Activated CD8-positive, alpha-beta memory T cell treated with anti-CD3 and anti-CD28 coated beads for 1 hour (primary cell): ENCODE data around the gene C2orf81.
"Not testable (repeated sequence)": the region's sequence is repeated elsewhere in the genome, so short reads cannot be mapped to it uniquely, and the experiment has no call there.

ENCODE experiments used
- DNase-seq, 2 donors: peaks; one replicate each; pipeline ENCODE4 v3.0.0-alpha.2; 2020; ENCODE audit warnings: low read depth in 1 of 2; ENCODE audit errors: extremely low read depth in 1 of 2

The C2orf81 gene

GRCh38 chr2:74444498-74445318 lies 23.3 kb upstream of the C2orf81 start:
- DNase-seq, result no peak

DNA sequence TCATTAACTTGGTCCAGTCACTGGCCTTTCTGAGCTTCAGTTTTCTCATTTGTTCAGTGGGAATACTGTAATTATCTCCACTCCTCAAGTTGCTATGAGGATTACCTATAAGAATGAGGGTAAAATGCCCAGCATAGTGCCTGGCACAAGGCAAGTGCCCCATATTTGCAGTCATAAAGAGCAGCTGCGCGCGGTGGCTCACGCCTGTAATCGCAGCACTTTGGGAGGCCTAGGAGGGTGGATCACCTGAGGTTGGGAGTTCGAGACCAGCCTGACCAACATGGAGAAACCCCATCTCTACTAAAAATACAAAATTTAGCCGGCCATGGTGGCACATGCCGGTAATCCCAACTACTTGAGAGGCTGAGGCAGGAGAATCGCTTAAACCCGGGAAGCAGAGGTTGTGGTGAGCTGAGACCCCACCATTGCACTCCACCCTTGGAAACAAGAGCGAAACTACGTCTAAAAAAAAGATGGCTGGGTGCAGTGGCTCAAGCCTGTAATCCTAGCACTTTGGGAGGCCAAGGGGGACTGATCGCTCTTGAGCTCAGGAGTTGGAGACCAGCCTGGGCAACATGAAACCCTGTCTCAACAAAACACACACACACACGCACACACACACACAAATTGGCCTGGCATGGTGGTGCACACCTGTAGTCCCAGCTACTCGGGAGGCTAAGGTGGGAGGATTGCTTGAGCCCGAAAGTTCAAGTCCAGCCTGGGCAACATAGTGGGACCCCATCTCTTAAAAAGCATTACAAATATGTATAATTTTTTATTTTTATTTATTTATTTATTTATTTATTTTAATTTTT lies 21.3 kb upstream of the C2orf81 start:
- not testable (repeated sequence) for DNase-seq

GRCh38 chr2:74441690-74442482 lies 20.5 kb upstream of the C2orf81 start, which contains the start of gene RTKN:
Gene RTKN, minus strand, starts transcription at chr2:74441937. Its CDS starts 121 bp downstream, at chr2:74441816.
- DNase-seq, result no peak

DNA sequence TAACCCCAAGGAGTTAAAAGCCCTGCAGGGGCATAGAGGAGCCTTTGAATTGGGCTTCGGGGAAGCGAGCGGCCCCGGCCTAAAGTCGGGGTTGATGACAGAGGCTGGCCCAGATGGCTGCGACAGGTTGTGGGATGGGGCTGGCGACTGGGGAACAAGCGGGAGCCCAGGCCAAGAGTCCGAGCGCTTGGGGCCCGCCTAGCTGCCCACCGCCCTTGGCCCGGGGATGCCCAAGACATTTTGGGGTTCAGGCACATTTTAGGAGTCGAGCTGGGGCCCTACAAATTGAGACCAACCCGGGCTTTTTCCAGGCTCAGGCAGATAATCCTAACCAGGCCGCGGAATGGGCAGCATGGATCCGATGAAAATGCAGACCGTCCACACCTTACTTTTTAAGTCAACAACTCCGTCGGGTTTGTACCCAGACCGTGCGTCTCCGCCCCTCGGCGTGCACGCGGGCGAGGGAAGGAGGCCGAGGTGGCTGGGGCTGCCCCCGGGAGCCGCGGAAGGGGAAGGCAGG lies 19.8 kb upstream of the C2orf81 start:
- DNase-seq, result no peak

GRCh38 chr2:74440378-74441169 lies 19.2 kb upstream of the C2orf81 start:
- DNase-seq, result no peak

GRCh38 chr2:74439803-74440377 lies 18.5 kb upstream of the C2orf81 start:
- DNase-seq, result no peak

DNA sequence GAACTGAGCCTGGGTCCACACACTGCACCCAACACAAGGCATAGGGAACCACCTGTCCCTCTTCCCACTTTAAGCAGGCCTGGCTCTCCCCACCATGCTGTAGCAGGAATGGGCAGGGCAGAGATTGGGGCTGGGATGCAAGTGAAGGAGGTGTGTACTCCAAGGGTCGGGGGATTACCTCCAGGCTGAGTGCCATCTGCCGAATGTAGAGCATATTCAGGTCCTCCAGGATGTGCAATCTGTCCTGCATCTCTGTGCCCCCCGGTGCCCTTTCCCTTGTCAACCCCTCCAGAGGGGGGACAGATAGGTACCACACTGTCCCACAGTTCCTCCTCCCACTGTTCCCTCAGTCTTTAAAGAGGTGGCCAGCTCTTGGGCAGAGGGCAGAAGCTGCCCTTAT lies 18.0 kb upstream of the C2orf81 start:
- DNase-seq, result no peak

DNA sequence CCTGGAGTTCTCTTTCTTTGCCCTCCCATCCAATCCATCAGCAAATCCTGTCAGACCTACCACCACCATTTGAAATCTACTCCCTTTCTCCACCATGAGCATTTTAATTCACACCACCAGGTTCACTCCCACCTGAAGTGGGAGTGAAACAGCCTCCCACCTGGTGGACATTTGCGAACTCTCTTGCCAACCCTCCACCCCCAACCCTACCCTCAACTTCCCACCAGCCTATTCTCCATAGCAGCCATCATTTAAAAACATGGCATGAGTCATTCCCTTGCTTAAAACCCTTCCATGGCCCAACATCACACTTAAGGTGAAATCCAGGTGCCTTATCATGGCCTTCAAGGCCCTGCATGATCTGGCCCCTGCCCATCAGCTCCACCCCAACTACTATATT lies 16.8 kb upstream of the C2orf81 start:
- no peak for DNase-seq

DNA sequence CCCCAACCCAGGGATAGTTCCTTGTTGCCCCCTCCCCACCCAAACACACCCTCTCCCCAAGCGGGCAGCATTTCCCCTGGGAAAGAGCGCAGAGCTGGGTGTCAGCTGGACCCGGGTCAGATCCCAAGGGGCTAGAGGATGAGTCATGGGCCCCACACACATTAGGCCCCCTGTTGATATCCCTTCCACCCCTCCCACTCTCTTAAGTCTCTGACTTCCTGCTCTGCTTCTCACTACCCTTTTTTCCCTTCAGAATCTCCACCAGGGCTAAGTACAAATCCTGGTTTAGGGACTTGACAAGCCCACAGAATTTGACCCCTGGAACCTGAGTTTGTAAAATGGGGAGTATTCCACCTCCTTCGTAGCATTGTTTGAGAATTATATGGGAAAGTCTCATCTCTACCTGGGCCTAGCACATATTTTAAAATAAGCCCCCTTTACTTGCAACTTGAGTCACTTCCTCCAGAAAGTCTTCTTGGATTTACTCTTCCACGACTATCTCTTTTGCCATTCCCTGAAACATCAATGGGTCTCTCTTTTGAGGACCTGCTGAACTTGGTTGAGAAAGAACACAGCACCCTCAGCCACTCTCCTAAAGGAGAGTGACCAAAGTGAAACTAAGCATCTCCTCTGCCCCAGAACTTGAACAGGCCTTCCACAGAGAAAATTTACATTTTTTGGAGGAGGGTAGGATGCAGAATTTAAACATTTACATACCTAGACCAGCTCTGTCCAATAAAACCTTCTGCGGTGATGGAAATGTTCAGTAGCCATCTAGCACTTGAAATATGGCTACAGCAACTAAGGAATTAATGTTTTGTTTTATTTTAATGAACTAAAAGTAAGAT lies 15.7 kb upstream of the C2orf81 start:
- DNase-seq, result no peak

DNA sequence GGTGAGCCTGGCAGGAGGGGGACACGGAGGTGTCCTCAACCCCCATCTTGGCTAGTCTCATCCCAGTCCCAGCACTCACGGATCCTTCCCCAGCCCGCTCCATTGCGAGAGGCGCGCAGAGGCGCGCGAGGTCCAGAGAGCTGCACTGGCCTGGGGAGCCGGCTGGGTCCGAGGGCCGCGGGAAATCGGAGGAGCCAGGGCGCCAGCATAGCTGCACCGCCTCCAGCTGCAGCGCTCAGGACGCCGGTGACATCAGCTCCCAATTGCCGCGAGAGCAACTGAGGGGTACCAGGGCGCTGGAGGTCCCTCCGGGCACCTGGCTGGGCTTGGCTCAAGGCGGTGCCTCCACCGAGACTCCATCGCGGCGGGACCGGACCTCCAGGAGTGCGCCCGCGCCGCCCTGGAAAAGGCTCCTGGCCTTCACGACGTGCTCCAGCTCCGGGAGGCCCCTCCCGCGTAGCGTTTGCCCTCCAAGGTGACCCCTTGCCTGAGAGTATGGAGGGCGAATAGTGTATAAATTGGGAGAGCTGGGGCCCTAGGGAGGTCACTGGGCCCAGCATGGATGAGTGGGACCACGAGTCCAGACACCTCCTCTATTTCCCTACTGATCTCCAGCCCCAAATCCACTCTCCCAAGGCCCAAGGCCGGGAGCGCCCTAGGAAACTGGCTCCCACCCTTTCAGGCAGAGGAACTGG lies 14.8 kb upstream of the C2orf81 start:
- DNase-seq, result no peak

- no peak for DNase-seq
Observed at GRCh38 chr2:74430502-74430901, 9.1 kb upstream of the C2orf81 start.

DNA sequence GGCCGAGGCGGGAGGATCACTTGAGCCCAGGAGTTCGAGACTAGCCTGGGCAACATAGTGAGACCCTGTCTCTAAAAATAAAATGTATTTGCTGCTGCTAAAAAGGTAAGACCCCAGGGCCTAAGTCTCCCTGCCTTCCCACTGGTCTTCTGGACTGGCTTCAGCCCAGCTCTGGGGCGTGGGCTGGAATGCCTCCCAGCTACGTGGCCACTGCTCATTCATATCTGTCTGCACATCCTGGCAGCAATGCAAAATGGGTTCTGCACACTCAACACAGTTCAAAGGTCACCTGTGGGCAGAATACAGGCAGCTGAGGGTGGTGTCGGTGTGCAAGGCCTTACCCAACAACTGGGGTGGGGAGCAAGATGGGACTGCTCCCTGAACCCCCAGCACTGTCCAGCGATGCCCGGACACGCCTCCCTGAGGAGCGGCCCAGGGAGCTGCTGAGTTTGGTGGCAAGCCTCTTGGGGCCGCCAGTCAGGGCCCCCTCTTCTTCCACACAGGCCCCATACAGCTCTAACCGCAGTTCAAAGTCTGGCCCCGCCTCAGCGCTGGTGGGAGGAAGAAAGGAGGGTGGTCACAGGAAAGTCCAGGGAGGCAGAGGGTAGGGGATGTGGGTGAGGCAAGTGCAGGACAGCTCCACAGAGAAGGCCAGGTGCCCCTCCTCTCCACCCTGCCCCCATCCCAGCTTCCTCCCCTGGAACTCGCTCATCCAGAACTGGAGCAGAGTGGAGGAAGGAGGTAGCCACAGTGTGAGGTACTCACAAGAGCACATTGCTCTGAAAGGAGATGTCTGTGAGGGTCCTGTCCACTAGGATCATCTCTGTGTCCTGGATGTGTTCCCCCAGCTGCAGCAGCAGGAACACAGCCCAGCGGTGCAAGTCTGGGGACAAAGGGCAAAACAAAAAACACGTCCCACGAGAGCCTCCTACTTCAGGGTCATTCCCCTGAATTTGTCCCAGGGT lies 8.3 kb upstream of the C2orf81 start:
- no peak for DNase-seq

- no peak for DNase-seq
Observed at GRCh38 chr2:74428675-74429074, 7.3 kb upstream of the C2orf81 start.

DNA sequence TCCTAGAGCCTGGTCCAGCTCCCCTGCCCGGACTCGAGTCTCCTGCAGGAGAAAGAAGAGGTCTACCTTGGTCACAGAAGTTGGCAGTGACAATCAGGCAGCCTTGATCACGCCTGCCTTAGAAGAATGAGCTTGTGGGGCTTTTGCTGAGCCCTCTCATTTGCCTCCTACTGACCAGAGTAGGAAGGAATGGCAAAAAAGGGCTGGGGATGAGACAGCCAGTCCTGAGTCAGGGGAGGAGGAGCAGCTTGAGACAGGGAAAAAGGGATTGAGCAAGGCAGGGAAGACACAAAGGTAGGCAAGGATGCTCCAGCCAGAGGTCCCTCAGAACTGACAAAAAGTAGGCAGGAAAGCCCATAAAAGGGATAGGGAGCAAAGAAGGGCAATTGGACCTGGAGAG lies 6.1 kb upstream of the C2orf81 start:
- no peak for DNase-seq

GRCh38 chr2:74426181-74426758 lies 4.9 kb upstream of the C2orf81 start:
- no peak for DNase-seq

GRCh38 chr2:74425523-74425922 lies 4.1 kb upstream of the C2orf81 start:
- DNase-seq, result no peak

DNA sequence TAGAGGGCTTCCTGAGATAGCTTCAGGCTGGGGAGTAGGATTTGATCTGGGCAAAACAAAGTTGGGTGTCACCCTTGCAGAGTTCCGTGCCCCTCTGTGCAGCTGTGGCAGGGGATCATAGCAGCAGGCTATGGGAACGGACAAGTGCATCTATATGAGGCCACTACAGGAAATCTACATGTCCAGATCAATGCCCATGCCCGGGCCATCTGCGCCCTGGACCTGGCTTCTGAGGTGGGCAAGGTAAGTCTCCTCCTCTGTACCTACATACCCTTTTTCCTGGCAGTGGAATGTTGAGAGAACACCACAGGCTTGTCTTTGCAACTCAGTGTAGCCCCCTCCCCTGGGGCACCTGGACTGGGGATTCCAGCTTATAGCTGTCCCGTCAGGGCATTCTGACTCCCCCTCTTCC lies 3.6 kb upstream of the C2orf81 start:
- no peak for DNase-seq
